B cell (primary cell): ENCODE measurements around the gene INTS15.

Source experiments
- EZH2 ChIP-seq: IDR thresholded peaks from 2 replicates; pipeline ENCODE4 v1.6.1; 2012; ENCODE audit warnings: borderline replicate concordance, low read depth, mild to moderate bottlenecking, moderate library complexity, low read length; ENCODE audit not compliant: insufficient read depth, poor library complexity, severe bottlenecking
- TF ChIP-seq, protein P1 (sequence below): fragments of 200-600 bp; IDR thresholded peaks from one replicate; pipeline ENCODE4 v1.8.0; 2022; ENCODE audit warnings: antibody characterized with exemption, mild to moderate bottlenecking

DNA sequence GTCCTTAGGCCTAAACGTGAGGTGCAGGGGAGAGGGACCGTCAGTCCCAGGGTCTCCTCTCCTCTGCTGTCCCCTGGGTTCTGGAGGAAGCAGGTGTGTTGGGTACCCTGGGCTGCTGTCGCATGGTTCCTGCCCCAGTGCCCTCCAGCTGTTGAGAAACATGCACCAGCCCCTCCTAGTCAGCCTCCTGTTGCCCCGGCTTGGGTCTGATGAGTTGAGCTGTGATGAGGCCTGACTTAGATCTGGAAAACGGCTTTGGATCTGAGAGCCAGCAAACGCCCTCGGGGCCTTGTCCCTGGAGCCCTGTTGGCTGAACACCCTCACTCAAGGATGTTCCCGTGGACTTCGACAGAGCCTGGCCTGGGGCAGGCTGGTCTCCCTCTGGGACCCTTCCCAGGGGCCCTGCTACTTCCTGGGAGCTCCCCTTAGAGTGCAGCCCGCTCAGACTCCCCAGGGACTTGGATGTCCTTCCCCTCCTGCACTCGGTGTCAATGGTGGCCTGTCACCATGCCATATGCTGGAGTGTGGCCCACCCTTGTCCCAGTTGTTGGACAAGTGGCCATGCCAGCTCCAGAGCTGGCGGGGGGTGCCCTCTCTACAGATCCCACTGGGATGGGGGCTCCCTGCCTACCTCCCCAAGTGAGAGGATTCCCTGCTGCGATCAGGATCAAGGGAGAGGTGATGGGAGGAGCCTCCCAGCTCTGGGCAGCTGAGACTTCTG, 59.6 kb downstream of the INTS15 start:
- TF ChIP-seq EZH2, result no peak
- TF ChIP-seq, protein P1, sequence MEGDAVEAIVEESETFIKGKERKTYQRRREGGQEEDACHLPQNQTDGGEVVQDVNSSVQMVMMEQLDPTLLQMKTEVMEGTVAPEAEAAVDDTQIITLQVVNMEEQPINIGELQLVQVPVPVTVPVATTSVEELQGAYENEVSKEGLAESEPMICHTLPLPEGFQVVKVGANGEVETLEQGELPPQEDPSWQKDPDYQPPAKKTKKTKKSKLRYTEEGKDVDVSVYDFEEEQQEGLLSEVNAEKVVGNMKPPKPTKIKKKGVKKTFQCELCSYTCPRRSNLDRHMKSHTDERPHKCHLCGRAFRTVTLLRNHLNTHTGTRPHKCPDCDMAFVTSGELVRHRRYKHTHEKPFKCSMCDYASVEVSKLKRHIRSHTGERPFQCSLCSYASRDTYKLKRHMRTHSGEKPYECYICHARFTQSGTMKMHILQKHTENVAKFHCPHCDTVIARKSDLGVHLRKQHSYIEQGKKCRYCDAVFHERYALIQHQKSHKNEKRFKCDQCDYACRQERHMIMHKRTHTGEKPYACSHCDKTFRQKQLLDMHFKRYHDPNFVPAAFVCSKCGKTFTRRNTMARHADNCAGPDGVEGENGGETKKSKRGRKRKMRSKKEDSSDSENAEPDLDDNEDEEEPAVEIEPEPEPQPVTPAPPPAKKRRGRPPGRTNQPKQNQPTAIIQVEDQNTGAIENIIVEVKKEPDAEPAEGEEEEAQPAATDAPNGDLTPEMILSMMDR, result no peak
